Stimulated activated naive B cell treated with anti-CD40 and anti-IgM and Interleukin-4, amounts not matched to agents 10 μg/mL and 1 μg/mL and 100 μg/mL, for 72 hours (primary cell): ENCODE measurements around the gene AFTPH.

ENCODE experiments used
- ATAC-seq, 2 donors: fragments of 150-1000 bp; cut with Tn5 transposase; replicated peaks; 2 replicates each; pipeline ENCODE4 v1.10.0; 2021; ENCODE audit warnings: moderate library complexity in 1 of 2
- DNase-seq: peaks from one replicate; pipeline ENCODE4 v3.0.0; 2021
- H3K27ac Mint-ChIP-seq: one replicate; pipeline ENCODE4 v1.8.0; 2022; ENCODE audit warnings: mild to moderate bottlenecking, mixed read lengths
- H3K27me3 Mint-ChIP-seq, 2 donors: one replicate each; pipeline ENCODE4 v1.8.0; 2022; ENCODE audit warnings: mixed read lengths in 2 of 2
- H3K36me3 Mint-ChIP-seq, 2 donors: one replicate each; pipeline ENCODE4 v1.8.0; 2022; ENCODE audit warnings: mixed read lengths in 2 of 2, mild to moderate bottlenecking in 1 of 2
- H3K4me1 Mint-ChIP-seq, 2 donors: one replicate each; pipeline ENCODE4 v1.8.0; 2022; ENCODE audit warnings: mixed read lengths in 2 of 2, mild to moderate bottlenecking in 1 of 2
- H3K4me3 Mint-ChIP-seq, 2 donors: one replicate each; pipeline ENCODE4 v1.8.0; 2022; ENCODE audit warnings: mild to moderate bottlenecking in 2 of 2, mixed read lengths in 2 of 2, moderate library complexity in 1 of 2
- H3K9me3 Mint-ChIP-seq, 2 donors: one replicate each; pipeline ENCODE4 v1.8.0; 2022; ENCODE audit warnings: mixed read lengths in 2 of 2, mild to moderate bottlenecking in 1 of 2

Gene AFTPH

GRCh38 chr2:64626146-64626809 is 102.2 kb downstream of the AFTPH start:
- no peaks in the 10 kb centered on the region for H3K27me3 Mint-ChIP-seq
- DNase-seq (no peak), ATAC-seq (peak; percentile 41 to 44)
- peaks cover 29 to 38% of the 10 kb centered on the region in 2 donors for H3K4me1 Mint-ChIP-seq
- no peaks in the 10 kb centered on the region for H3K9me3 Mint-ChIP-seq
- peak overlapping the region; percentile 34 for H3K27ac Mint-ChIP-seq
- peak overlapping the region in 1 of 2 donors; percentile 33 for H3K4me3 Mint-ChIP-seq
- H3K36me3 Mint-ChIP-seq, result peaks cover 6 to 9% of the 10 kb centered on the region in 2 donors

- Mint-ChIP-seq H3K36me3 (peaks cover 6 to 9% of the 10 kb centered on the region in 2 donors), H3K27ac (no peak overlapping the region), H3K9me3 (no peaks in the 10 kb centered on the region), H3K4me1 (peaks cover 29 to 38% of the 10 kb centered on the region in 2 donors), H3K4me3 (no peak overlapping the region), H3K27me3 (no peaks in the 10 kb centered on the region)
- ATAC-seq (no peak), DNase-seq (no peak)
Measured at GRCh38 chr2:64626963-64627760, 103.0 kb downstream of the AFTPH start.

- H3K4me1 Mint-ChIP-seq, result peaks cover 31 to 38% of the 10 kb centered on the region in 2 donors
- ATAC-seq, result no peak
- no peaks in the 10 kb centered on the region for H3K9me3 Mint-ChIP-seq
- no peak for DNase-seq
- H3K27ac Mint-ChIP-seq, result peak overlapping the region; percentile 68
- H3K4me3 Mint-ChIP-seq, result no peak overlapping the region
- peaks cover 9 to 13% of the 10 kb centered on the region in 2 donors for H3K36me3 Mint-ChIP-seq
- H3K27me3 Mint-ChIP-seq, result no peaks in the 10 kb centered on the region
Measured at GRCh38 chr2:64627860-64628841, 104.0 kb downstream of the AFTPH start.

GRCh38 chr2:64629329-64629781 is 105.2 kb downstream of the AFTPH start:
- peaks cover 11 to 21% of the 10 kb centered on the region in 2 donors for H3K36me3 Mint-ChIP-seq
- H3K4me3 Mint-ChIP-seq, result peak overlapping the region in 1 of 2 donors; percentile 26
- ATAC-seq (no peak), DNase-seq (no peak)
- H3K27me3 Mint-ChIP-seq, result no peaks in the 10 kb centered on the region
- H3K9me3 Mint-ChIP-seq, result no peaks in the 10 kb centered on the region
- H3K4me1 Mint-ChIP-seq, result peaks cover 34 to 40% of the 10 kb centered on the region in 2 donors
- H3K27ac Mint-ChIP-seq, result peak overlapping the region; percentile 44

GRCh38 chr2:64629875-64630274 is 105.7 kb downstream of the AFTPH start:
- H3K4me1 Mint-ChIP-seq, result peaks cover 35 to 42% of the 10 kb centered on the region in 2 donors
- no peak overlapping the region for H3K4me3 Mint-ChIP-seq
- H3K27ac Mint-ChIP-seq, result no peak overlapping the region
- DNase-seq (no peak), ATAC-seq (no peak)
- H3K27me3 Mint-ChIP-seq, result no peaks in the 10 kb centered on the region
- H3K36me3 Mint-ChIP-seq, result peaks cover 13 to 23% of the 10 kb centered on the region in 2 donors
- H3K9me3 Mint-ChIP-seq, result no peaks in the 10 kb centered on the region

GRCh38 chr2:64630752-64631151 is 106.6 kb downstream of the AFTPH start:
- Mint-ChIP-seq H3K9me3 (no peaks in the 10 kb centered on the region), H3K27ac (peak overlapping the region; percentile 63), H3K27me3 (no peaks in the 10 kb centered on the region), H3K4me1 (peaks cover 32 to 37% of the 10 kb centered on the region in 2 donors), H3K4me3 (no peak overlapping the region), H3K36me3 (peaks cover 16 to 26% of the 10 kb centered on the region in 2 donors)
- no peak for DNase-seq
- no peak for ATAC-seq

GRCh38 chr2:64631771-64632170 is 107.6 kb downstream of the AFTPH start:
- Mint-ChIP-seq H3K27ac (no peak overlapping the region), H3K4me3 (no peak overlapping the region), H3K36me3 (peaks cover 18 to 34% of the 10 kb centered on the region in 2 donors), H3K9me3 (no peaks in the 10 kb centered on the region), H3K4me1 (peaks cover 32 to 38% of the 10 kb centered on the region in 2 donors), H3K27me3 (no peaks in the 10 kb centered on the region)
- ATAC-seq (no peak), DNase-seq (no peak)

- Mint-ChIP-seq H3K4me3 (no peak overlapping the region), H3K36me3 (peaks cover 18 to 39% of the 10 kb centered on the region in 2 donors), H3K4me1 (peaks cover 43 to 51% of the 10 kb centered on the region in 2 donors), H3K27ac (peak overlapping the region; percentile 73), H3K27me3 (no peaks in the 10 kb centered on the region), H3K9me3 (no peaks in the 10 kb centered on the region)
- DNase-seq (no peak), ATAC-seq (no peak)
Measured at GRCh38 chr2:64632835-64633819, 109.0 kb downstream of the AFTPH start.

- DNase-seq (no peak), ATAC-seq (no peak)
- H3K27me3 Mint-ChIP-seq, result no peaks in the 10 kb centered on the region
- no peak overlapping the region for H3K4me3 Mint-ChIP-seq
- H3K9me3 Mint-ChIP-seq, result no peaks in the 10 kb centered on the region
- peaks cover 18 to 41% of the 10 kb centered on the region in 2 donors for H3K36me3 Mint-ChIP-seq
- peaks cover 46 to 53% of the 10 kb centered on the region in 2 donors for H3K4me1 Mint-ChIP-seq
- no peak overlapping the region for H3K27ac Mint-ChIP-seq
Measured at GRCh38 chr2:64634345-64635267, 110.5 kb downstream of the AFTPH start.

- peak; percentile 31 for DNase-seq
- peak; percentile 75 to 78 for ATAC-seq
- Mint-ChIP-seq H3K9me3 (no peaks in the 10 kb centered on the region), H3K27me3 (no peaks in the 10 kb centered on the region), H3K4me1 (peaks cover 51 to 61% of the 10 kb centered on the region in 2 donors), H3K4me3 (peak overlapping the region; percentile 75), H3K36me3 (peaks cover 11 to 33% of the 10 kb centered on the region in 2 donors), H3K27ac (peak overlapping the region; percentile 98)
Measured at GRCh38 chr2:64635976-64636911, 112.1 kb downstream of the AFTPH start.

GRCh38 chr2:64637000-64637635 is 113.0 kb downstream of the AFTPH start:
- ATAC-seq (peak; percentile 82 to 83), DNase-seq (no peak)
- Mint-ChIP-seq H3K36me3 (peaks cover 11 to 36% of the 10 kb centered on the region in 2 donors), H3K27ac (peak overlapping the region; percentile 98), H3K4me1 (peaks cover 60 to 69% of the 10 kb centered on the region in 2 donors), H3K27me3 (no peaks in the 10 kb centered on the region), H3K9me3 (no peaks in the 10 kb centered on the region), H3K4me3 (peak overlapping the region; percentile 75)
